HCT116 (cell line): Measurements from ENCODE around the gene FAM50A. TPM values are rescaled to one million over a fixed set of nuclear protein-coding genes. Genes with fewer than 3 reads are reported as not detected.

Experiments
- ATAC-seq: fragments of 200-7000 bp; cut with Tn5 transposase; 2 replicates; pipeline ENCODE4 v1.9.1; 2020; ENCODE audit warnings: mild to moderate bottlenecking, moderate library complexity
- BruUV-seq: library from RNA; stranded (reverse); fragments of 400-500 nt; replicated peaks from 2 replicates; lab custom pipeline; 2021; lab: Mats Ljungman, UMichigan
- CTCF ChIA-PET: fragments of 300-600 bp; sonication (Branson Sonifier 250); formaldehyde crosslinking; loops from one replicate; lab custom pipeline; 2021; ENCODE audit warnings: antibody characterized with exemption; lab: Charles Lee
- POLR2A ChIA-PET: fragments of 300-600, 350-600 bp; sonication (Branson Sonifier 250); formaldehyde crosslinking; loops from one replicate; lab custom pipeline; 2021; ENCODE audit warnings: antibody characterized with exemption; lab: Charles Lee
- RAD21 ChIA-PET, 2 experiments: fragments of 300-600 bp; sonication (Branson Sonifier 250); formaldehyde crosslinking; loops; one replicate each; lab custom pipeline; 2023; ENCODE audit warnings: low total read pairs in 2 of 2; ENCODE audit not compliant: uncharacterized antibody in 2 of 2, unreplicated experiment in 2 of 2, low non-redundant PET in 1 of 2; lab: Charles Lee
- DNase-seq: peaks from one replicate; pipeline ENCODE4 v3.0.0-alpha.2; 2010; ENCODE audit warnings: low read depth, low spot score
- H2AFZ ChIP-seq: fragments of 200-600 bp; shearing (Covaris generic), sonication (generic); 2 replicates; pipeline ENCODE4 v1.6.1; 2017; ENCODE audit warnings: low read depth, mixed run types, mixed read lengths, antibody characterized with exemption, low read length; ENCODE audit not compliant: poor library complexity, severe bottlenecking
- H3K27ac ChIP-seq: 2 replicates; pipeline ENCODE4 v1.5.1; 2012; ENCODE audit warnings: low read depth, low read length
- H3K27me3 ChIP-seq: fragments of 200-600 bp; sonication (generic); 2 replicates; pipeline ENCODE4 v1.6.1; 2016; ENCODE audit warnings: mixed run types, low read length, mixed read lengths; ENCODE audit not compliant: insufficient read depth
- H3K36me3 ChIP-seq, 2 experiments: fragments of 200-500 bp in 1 of 2; fragments of 200-600 bp in 1 of 2; sonication (Bioruptor generic) in 1 of 2; sonication (generic) in 1 of 2; 2 replicates each; pipeline versions ENCODE4 v1.5.1 to v1.6.1; 2014 to 2016; ENCODE audit warnings: low read length in 2 of 2, inconsistent platforms in 1 of 2, mixed read lengths in 1 of 2, mixed run types in 1 of 2; ENCODE audit not compliant: insufficient read depth in 2 of 2, control insufficient read depth in 1 of 2
- H3K4me1 ChIP-seq, 2 experiments: fragments of 200-600 bp in 1 of 2; sonication (generic) in 1 of 2; 2 replicates each; pipeline versions ENCODE4 v1.5.1 to v1.6.1; 2012 to 2017; ENCODE audit warnings: low read length in 2 of 2, inconsistent platforms in 1 of 2, mild to moderate bottlenecking in 1 of 2, mixed read lengths in 1 of 2, mixed run types in 1 of 2, moderate library complexity in 1 of 2; ENCODE audit not compliant: insufficient read depth in 2 of 2, control insufficient read depth in 1 of 2
- H3K4me2 ChIP-seq: fragments of 200-600 bp; sonication (generic); 2 replicates; pipeline ENCODE4 v1.6.1; 2017; ENCODE audit warnings: mixed run types, low read length, mixed read lengths
- H3K4me3 ChIP-seq, 2 experiments: fragments of 200-600 bp in 1 of 2; sonication (generic) in 1 of 2; replicated peaks in 1 of 2; 2 replicates each; pipeline ENCODE4 v1.5.1; 2011 to 2016; ENCODE audit warnings: low read length in 2 of 2, control low read depth in 1 of 2, low read depth in 1 of 2, mild to moderate bottlenecking in 1 of 2, mixed read lengths in 1 of 2, mixed run types in 1 of 2
- H3K79me2 ChIP-seq: fragments of 200-600 bp; sonication (generic); 2 replicates; pipeline ENCODE4 v1.6.1; 2017; ENCODE audit warnings: mild to moderate bottlenecking, mixed run types, low read length, moderate library complexity, mixed read lengths; ENCODE audit not compliant: insufficient read depth
- H3K9ac ChIP-seq: fragments of 200-600 bp; sonication (generic); 2 replicates; pipeline ENCODE4 v1.6.1; 2016; ENCODE audit warnings: low read length, mixed read lengths
- H3K9me2 ChIP-seq: fragments of 200-600 bp; sonication (generic), shearing (Covaris generic); 2 replicates; pipeline ENCODE4 v1.6.1; 2017; ENCODE audit warnings: mixed run types, mild to moderate bottlenecking, moderate library complexity; ENCODE audit not compliant: insufficient read depth
- H3K9me3 ChIP-seq, 2 experiments: fragments of 200-500 bp in 1 of 2; fragments of 200-600 bp in 1 of 2; sonication (Bioruptor generic) in 1 of 2; sonication (generic) in 1 of 2; 2 replicates each; pipeline ENCODE4 v1.6.1; 2014 to 2017; ENCODE audit warnings: low read length in 2 of 2, mixed read lengths in 2 of 2, inconsistent platforms in 1 of 2, low read depth in 1 of 2, mild to moderate bottlenecking in 1 of 2, mixed run types in 1 of 2, moderate library complexity in 1 of 2; ENCODE audit not compliant: control insufficient read depth in 1 of 2, insufficient read depth in 1 of 2
- H4K20me1 ChIP-seq: fragments of 200-600 bp; sonication (generic), shearing (Covaris generic); 2 replicates; pipeline ENCODE4 v1.6.1; 2017; ENCODE audit warnings: mixed run types, mild to moderate bottlenecking, moderate library complexity; ENCODE audit not compliant: insufficient read depth
- CEBPB ChIP-seq: IDR thresholded peaks from 2 replicates; pipeline ENCODE4 v1.6.1; 2012; ENCODE audit warnings: low read depth
- ELF1 ChIP-seq: IDR thresholded peaks from 2 replicates; pipeline ENCODE4 v1.6.1; 2012; ENCODE audit warnings: low read depth, borderline replicate concordance
- FOSL1 ChIP-seq: IDR thresholded peaks from 2 replicates; pipeline ENCODE4 v1.6.1; 2012; ENCODE audit warnings: low read depth
- JUND ChIP-seq: IDR thresholded peaks from 2 replicates; pipeline ENCODE4 v1.6.1; 2012
- MAX ChIP-seq: IDR thresholded peaks from 2 replicates; pipeline ENCODE4 v1.6.1; 2012
- RAD21 ChIP-seq: IDR thresholded peaks from 2 replicates; pipeline ENCODE4 v1.6.1; 2012; ENCODE audit warnings: low read depth, mild to moderate bottlenecking
- SIN3A ChIP-seq: IDR thresholded peaks from 2 replicates; pipeline ENCODE4 v1.6.1; 2012; ENCODE audit warnings: low read depth
- SP1 ChIP-seq: IDR thresholded peaks from 2 replicates; pipeline ENCODE4 v1.6.1; 2012; ENCODE audit warnings: low read depth
- SRF ChIP-seq: IDR thresholded peaks from 2 replicates; pipeline ENCODE4 v1.6.1; 2012; ENCODE audit warnings: low read depth
- YY1 ChIP-seq: IDR thresholded peaks from 2 replicates; pipeline ENCODE4 v1.6.1; 2011; ENCODE audit warnings: low read length, low read depth, moderate library complexity, mild to moderate bottlenecking; ENCODE audit not compliant: insufficient replicate concordance; ENCODE audit errors: extremely low read depth
- ZBTB33 ChIP-seq: IDR thresholded peaks from 2 replicates; pipeline ENCODE4 v1.6.1; 2011; ENCODE audit warnings: mild to moderate bottlenecking, low read length, moderate library complexity; ENCODE audit not compliant: insufficient replicate concordance; ENCODE audit errors: extremely low read depth
- ZFX ChIP-seq: fragments of 450-650 bp; IDR thresholded peaks from 2 replicates; pipeline ENCODE4 v1.6.1; 2017
- ZNF274 ChIP-seq: fragments of 200-500 bp; sonication (Bioruptor generic); IDR thresholded peaks from 2 replicates; pipeline ENCODE4 v1.6.1; 2014; ENCODE audit warnings: mild to moderate bottlenecking, low read depth, low read length, inconsistent platforms
- intact Hi-C: fragments of 100-400 bp; cut with micrococcal nuclease; formaldehyde crosslinking; loops from 2 replicates; pipeline ENCODE4 v1.10.0; 2022
- total RNA-seq: library from RNA; stranded (reverse); gene quantifications from one replicate; pipeline ENCODE4 v1.2.1, GENCODE V29; 2021; ENCODE audit not compliant: unreplicated experiment

The FAM50A gene
- total RNA-seq, 1 experiment from 2014 or later = 46.5 TPM

GRCh38 chrX:154412468-154412867 is 31.5 kb upstream of the FAM50A start:
- peak; percentile 1; the same call in 1 of the 2 replicates for ATAC-seq
- CTCF ChIA-PET = interaction anchor here (1.0 to 1.5 kb wide), 2 partner anchors 13 to 39 kb away, joined by 4 read pairs; no protein-coding TSS in a partner anchor
- POLR2A ChIA-PET = interaction anchor here (1.0 to 2.2 kb wide), 4 partner anchors 13 to 114 kb away, joined by 3 to 9 read pairs (median 4); partner anchors contain the start of genes RPL10 and SLC10A3

GRCh38 chrX:154413142-154413541 is 30.8 kb upstream of the FAM50A start:
- no peak overlapping the region for H3K9ac ChIP-seq
- ChIA-PET RAD21 (no interaction called here), CTCF (interaction anchor here (1.5 kb wide), 1 partner anchor 12 kb away, joined by 4 read pairs; no protein-coding TSS in a partner anchor)
- no TSS peak for BruUV-seq
- DNase-seq = no peak
- TF ChIP-seq ZBTB33 (no peak), CEBPB (no peak), FOSL1 (no peak), RAD21 (no peak), ZNF274 (no peak), JUND (no peak), SRF (no peak)
- TF ChIP-seq, all 23 proteins: peak for 0
- no peak overlapping the region for H3K4me3 ChIP-seq
- H3K9me2 ChIP-seq = no peaks in the 10 kb centered on the region
- intact Hi-C loops = no loop called here
- H3K36me3 ChIP-seq = no peaks in the 10 kb centered on the region
- peaks cover 15 to 35% of the 10 kb centered on the region in 2 experiments for H3K4me1 ChIP-seq
- peak overlapping the region; percentile 82; the same call in 1 of the 2 replicates for H3K4me2 ChIP-seq
- no peaks in the 10 kb centered on the region for H3K27me3 ChIP-seq
- H2AFZ ChIP-seq = no peak overlapping the region
- no peaks in the 10 kb centered on the region for H3K79me2 ChIP-seq
- POLR2A ChIA-PET = no interaction called here
- H4K20me1 ChIP-seq = no peaks in the 10 kb centered on the region
- no peak for ATAC-seq
- H3K27ac ChIP-seq = peak overlapping the region; percentile 91; the same call in 1 of the 2 replicates
- H3K9me3 ChIP-seq = no peaks in the 10 kb centered on the region

More at GRCh38 chrX:154412468-154412867, 31.5 kb upstream of the FAM50A start:
- Histone ChIP-seq H4K20me1 (no peaks in the 10 kb centered on the region), H3K36me3 (no peaks in the 10 kb centered on the region), H3K4me2 (peak overlapping the region; percentile 82), H3K79me2 (no peaks in the 10 kb centered on the region), H3K9me2 (no peaks in the 10 kb centered on the region), H3K9ac (peak overlapping the region; percentile 78), H3K4me1 (peaks cover 15 to 35% of the 10 kb centered on the region in 2 experiments), H2AFZ (no peak overlapping the region), H3K27me3 (no peaks in the 10 kb centered on the region), H3K9me3 (no peaks in the 10 kb centered on the region), H3K4me3 (peak overlapping the region; percentile 54 to 66), H3K27ac (peak overlapping the region; percentile 91)
- BruUV-seq = TSS peak; percentile 37
- RAD21 ChIA-PET = no interaction called here
- TF ChIP-seq SIN3A (no peak), SRF (no peak), ZNF274 (no peak), YY1 (no peak), RAD21 (no peak), MAX (no peak), ZFX (no peak), SP1 (no peak), ELF1 (no peak)
- DNase-seq = no peak
- intact Hi-C loops = no loop called here
